HepG2 (cell line): Measurements from ENCODE around the gene ZCCHC24. TPM values are rescaled to one million over a fixed set of nuclear protein-coding genes. Genes with fewer than 3 reads are reported as not detected.

ENCODE experiments used
- ATAC-seq: fragments of 200-7000 bp; cut with Tn5 transposase; 3 replicates; pipeline ENCODE4 v1.9.1; 2020; ENCODE audit warnings: mild to moderate bottlenecking, moderate library complexity
- BruUV-seq: library from RNA; stranded (reverse); fragments of 400-500 nt; replicated peaks from 2 replicates; lab custom pipeline; 2021; lab: Mats Ljungman, UMichigan
- CTCF ChIA-PET: fragments of 300-600 bp; formaldehyde crosslinking; extraction: SDS; loops from one replicate; lab custom pipeline; 2021; ENCODE audit warnings: low total read pairs, inconsistent platforms, low intra/inter-chr PET ratio; lab: Yijun Ruan, JAX
- POLR2A ChIA-PET: fragments of 350-600 bp; sonication (Branson Sonifier 250); formaldehyde crosslinking; loops from one replicate; lab custom pipeline; 2020; ENCODE audit warnings: antibody characterized with exemption, inconsistent platforms; lab: Yijun Ruan, JAX
- DNase-seq: peaks from one replicate; pipeline ENCODE4 v3.0.0-alpha.2; 2015; ENCODE audit warnings: low spot score
- FAIRE-seq: peaks from 3 replicates; lab custom pipeline; 2011; peaks lifted over from hg19 to GRCh38; lab: Jason Lieb, UNC
- H2AFZ ChIP-seq: one replicate; pipeline ENCODE4 v1.6.1; 2011; ENCODE audit warnings: low read length, inconsistent platforms
- H3K27ac ChIP-seq: fragments of 300-600 bp; 3 replicates; pipeline ENCODE4 v1.8.0; 2011; ENCODE audit warnings: mixed run types, mild to moderate bottlenecking, mixed read lengths, low read length, inconsistent platforms; ENCODE audit not compliant: insufficient read depth; ENCODE audit errors: extremely low read length
- H3K27me3 ChIP-seq, 2 experiments: fragments of 200-600 bp in 1 of 2; 2 replicates in 1 of 2; 3 replicates in 1 of 2; pipeline versions ENCODE4 v1.6.0 to v1.8.0; 2011; ENCODE audit warnings: low read length in 2 of 2, mild to moderate bottlenecking in 2 of 2, moderate library complexity in 2 of 2, inconsistent platforms in 1 of 2; ENCODE audit not compliant: insufficient read depth in 2 of 2, control insufficient read depth in 1 of 2
- H3K36me3 ChIP-seq, 2 experiments: fragments of 200-600 bp in 1 of 2; replicated peaks in 1 of 2; 2 replicates in 1 of 2; 3 replicates in 1 of 2; pipeline versions ENCODE4 v1.5.1 to v1.8.0; 2011; ENCODE audit warnings: low read length in 2 of 2, inconsistent platforms in 1 of 2; ENCODE audit not compliant: insufficient read depth in 2 of 2, control insufficient read depth in 1 of 2
- H3K4me1 ChIP-seq: 2 replicates; pipeline ENCODE4 v1.5.1; 2012; ENCODE audit warnings: low read length, inconsistent platforms; ENCODE audit not compliant: insufficient read depth
- H3K4me2 ChIP-seq: 2 replicates; pipeline ENCODE4 v1.6.0; 2011; ENCODE audit warnings: low read depth, low read length, inconsistent platforms
- H3K4me3 ChIP-seq, 3 experiments: fragments of 200-600 bp in 1 of 3; sonication (generic), shearing (Covaris generic) in 1 of 3; replicated peaks in 1 of 3; 2 replicates each; pipeline ENCODE4 v1.5.1; 2011 to 2016; ENCODE audit warnings: low read length in 3 of 3, inconsistent platforms in 2 of 3, low read depth in 2 of 3, mild to moderate bottlenecking in 2 of 3, control low read depth in 1 of 3, mixed read lengths in 1 of 3; ENCODE audit not compliant: insufficient read depth in 1 of 3
- H3K79me2 ChIP-seq: one replicate; pipeline ENCODE4 v1.6.1; 2011; ENCODE audit warnings: low read length, inconsistent platforms; ENCODE audit not compliant: insufficient read depth
- H3K9ac ChIP-seq: 2 replicates; pipeline ENCODE4 v1.6.0; 2011; ENCODE audit warnings: mild to moderate bottlenecking, low read depth, low read length, inconsistent platforms; ENCODE audit not compliant: insufficient read depth
- H3K9me3 ChIP-seq: 2 replicates; pipeline ENCODE4 v1.5.1; 2012; ENCODE audit warnings: mild to moderate bottlenecking, low read length
- H4K20me1 ChIP-seq: 2 replicates; pipeline ENCODE4 v1.6.0; 2011; ENCODE audit warnings: inconsistent platforms, mild to moderate bottlenecking, low read length, moderate library complexity; ENCODE audit not compliant: insufficient read depth
- ELF3 ChIP-seq: IDR thresholded peaks from 2 replicates; pipeline ENCODE4 v1.6.1; 2016; ENCODE audit warnings: missing genetic modification reagents, missing compliant biosample characterization
- GMEB1 ChIP-seq: sonication (generic); formaldehyde crosslinking; IDR thresholded peaks from 2 replicates; pipeline ENCODE4 v1.5.1; 2020; ENCODE audit warnings: missing genetic modification reagents, mild to moderate bottlenecking, borderline replicate concordance
- HNRNPH1 ChIP-seq: fragments of 200-400 bp; formaldehyde crosslinking; optimal IDR thresholded peaks from 2 replicates; pipeline ENCODE3; 2017; ENCODE audit warnings: mild to moderate bottlenecking, low read depth, low read length
- MIER2 ChIP-seq: IDR thresholded peaks from 2 replicates; pipeline ENCODE4 v1.6.1; 2016; ENCODE audit warnings: missing biosample characterization, missing genetic modification reagents
- SMAD9 ChIP-seq: sonication (generic); formaldehyde crosslinking; IDR thresholded peaks from 2 replicates; pipeline ENCODE4 v1.5.1; 2020; ENCODE audit warnings: mild to moderate bottlenecking, missing genetic modification reagents
- SMARCC2 ChIP-seq: fragments of 450-650 bp; IDR thresholded peaks from 2 replicates; pipeline ENCODE4 v1.6.1; 2017; ENCODE audit warnings: antibody characterized with exemption, mild to moderate bottlenecking
- ZNF24 ChIP-seq: fragments of 450-650 bp; IDR thresholded peaks from 2 replicates; pipeline ENCODE4 v1.6.1; 2017; ENCODE audit warnings: antibody characterized with exemption, mild to moderate bottlenecking
- ZNF281 ChIP-seq: sonication (generic); formaldehyde crosslinking; IDR thresholded peaks from 2 replicates; pipeline ENCODE4 v1.4.0; 2020; ENCODE audit warnings: missing genetic modification reagents, borderline replicate concordance
- ZNF318 ChIP-seq: sonication (generic); formaldehyde crosslinking; IDR thresholded peaks from 2 replicates; pipeline ENCODE4 v1.4.0; 2020; ENCODE audit warnings: mild to moderate bottlenecking, missing genetic modification reagents
- ZNF724P ChIP-seq: sonication (generic); formaldehyde crosslinking; IDR thresholded peaks from 2 replicates; pipeline ENCODE4 v1.8.0; 2022; ENCODE audit warnings: missing genetic modification reagents, borderline replicate concordance
- whole genome bisulfite sequencing: methylation state at CpG from one replicate; pipeline ENCODE4 v1.1.6; 2017; ENCODE audit warnings: low lambda C conversion rate; 5-methylcytosine and 5-hydroxymethylcytosine counted together
- in situ Hi-C: cut with HindIII; loops from 2 replicates; pipeline ENCODE4 v1.10.0; 2017; ENCODE audit warnings: low pct_unique_long_range_greater_than_20kb; ENCODE audit not compliant: extremely low pct_ligation_motif_present
- intact Hi-C: fragments of 100-400 bp; cut with micrococcal nuclease; formaldehyde crosslinking; loops from one replicate; pipeline ENCODE4 v1.10.0; 2022; ENCODE audit not compliant: unreplicated experiment
- polyA plus RNA-seq, 8 experiments: library from polyadenylated mRNA; depleted of rRNA in 3 of 8; stranded (reverse) in 7 of 8; unstranded in 1 of 8; fragments of >200 nt; fragmentation: Illumina TruSeq in 4 of 8; extraction: Trizol in 4 of 8; gene quantifications; 2 replicates each; pipeline versions ENCODE4 v1.2.1 to v1.2.3, GENCODE V29; 2011 to 2016; ENCODE audit warnings: low read depth in 4 of 8, missing spikeins in 1 of 8, mixed read lengths in 1 of 8; ENCODE audit not compliant: insufficient read depth in 1 of 8
- total RNA-seq, 5 experiments: library from RNA; depleted of rRNA; stranded (reverse); fragments of >200 nt; fragmentation: Illumina TruSeq; extraction: Trizol; gene quantifications; 2 replicates each; pipeline ENCODE4 v1.2.3, GENCODE V29; 2016; ENCODE audit warnings: low read depth in 1 of 5

ZCCHC24 gene
- total and polyA plus RNA-seq, 2 of the 13 experiments (the other 11 are each of a cell fraction or from before 2014, with no cell fraction given): 3.1 to 7.9 TPM

GRCh38 chr10:79448732-79449049, 3.3 kb upstream of the ZCCHC24 start:
- no TSS peak for BruUV-seq
- no peak for DNase-seq
- CTCF ChIA-PET: no interaction called here

More at GRCh38 chr10:79448732-79449049, 3.3 kb upstream of the ZCCHC24 start:
- H4K20me1 ChIP-seq: no peaks in the 10 kb centered on the region
- H3K36me3 ChIP-seq: no peaks in the 10 kb centered on the region
- H3K4me2 ChIP-seq: no peak overlapping the region
- H3K27ac ChIP-seq: no peak overlapping the region
- no peak for TF ChIP-seq HNRNPH1
- no peak for TF ChIP-seq ZNF24
- no peak for TF ChIP-seq ZNF281 (CRISPR knock-in tag)
- no peak for TF ChIP-seq ZNF318
- TF ChIP-seq ZNF724P (CRISPR knock-in tag): no peak
- no peak for TF ChIP-seq ELF3
- no peak for TF ChIP-seq GMEB1 (CRISPR knock-in tag)
- no peak for TF ChIP-seq MIER2
- no peak for TF ChIP-seq SMARCC2
- TF ChIP-seq SMAD9 (CRISPR knock-in tag): no peak
- POLR2A ChIA-PET: no interaction called here
- H2AFZ ChIP-seq: no peak overlapping the region
- peaks cover 56% of the 10 kb centered on the region for H3K4me1 ChIP-seq
- in situ Hi-C loops (no loop called here), intact Hi-C loops (loop anchor here (5.0 kb wide), 1 partner anchor 46 kb away; no protein-coding TSS in a partner anchor)
- H3K27me3 ChIP-seq: peaks cover 2 to 31% of the 10 kb centered on the region in 2 experiments; a peak in 4 of 5 replicates
- no peaks in the 10 kb centered on the region for H3K9me3 ChIP-seq
- ATAC-seq (no peak), FAIRE-seq (no peak)
- 91% methylated on average over 2 of the region's 2 CpGs for WGBS
- no peak overlapping the region for H3K9ac ChIP-seq
- no peaks in the 10 kb centered on the region for H3K79me2 ChIP-seq
- no peak overlapping the region for H3K4me3 ChIP-seq
